ENCODE data around the gene RELN.

GRCh38 chr7:103922407-103922806 lies 67.1 kb downstream of the RELN start:
- TF ChIP-seq, protein P1, sequence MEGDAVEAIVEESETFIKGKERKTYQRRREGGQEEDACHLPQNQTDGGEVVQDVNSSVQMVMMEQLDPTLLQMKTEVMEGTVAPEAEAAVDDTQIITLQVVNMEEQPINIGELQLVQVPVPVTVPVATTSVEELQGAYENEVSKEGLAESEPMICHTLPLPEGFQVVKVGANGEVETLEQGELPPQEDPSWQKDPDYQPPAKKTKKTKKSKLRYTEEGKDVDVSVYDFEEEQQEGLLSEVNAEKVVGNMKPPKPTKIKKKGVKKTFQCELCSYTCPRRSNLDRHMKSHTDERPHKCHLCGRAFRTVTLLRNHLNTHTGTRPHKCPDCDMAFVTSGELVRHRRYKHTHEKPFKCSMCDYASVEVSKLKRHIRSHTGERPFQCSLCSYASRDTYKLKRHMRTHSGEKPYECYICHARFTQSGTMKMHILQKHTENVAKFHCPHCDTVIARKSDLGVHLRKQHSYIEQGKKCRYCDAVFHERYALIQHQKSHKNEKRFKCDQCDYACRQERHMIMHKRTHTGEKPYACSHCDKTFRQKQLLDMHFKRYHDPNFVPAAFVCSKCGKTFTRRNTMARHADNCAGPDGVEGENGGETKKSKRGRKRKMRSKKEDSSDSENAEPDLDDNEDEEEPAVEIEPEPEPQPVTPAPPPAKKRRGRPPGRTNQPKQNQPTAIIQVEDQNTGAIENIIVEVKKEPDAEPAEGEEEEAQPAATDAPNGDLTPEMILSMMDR (IDR thresholded peaks at IDR 0.05) = no peak
- TF ChIP-seq ZFX (IDR thresholded peaks at IDR 0.05; ENCODE audit: borderline replicate concordance) = no peak

Measured in 22Rv1 (cell line).